NK-92 (cell line): Measurements from ENCODE around the gene SHB.

Source experiments
- DNase-seq: peaks from one replicate; lab custom pipeline; 2025; ENCODE audit not compliant: unreplicated experiment; lab: John Stamatoyannopoulos, UW

The SHB gene

GRCh38 chr9:38043931-38044623, 24.9 kb downstream of the SHB start:
- DNase-seq, result no peak

GRCh38 chr9:38042626-38043357, 26.2 kb downstream of the SHB start:
- DNase-seq, result no peak

GRCh38 chr9:38041564-38042243, 27.3 kb downstream of the SHB start:
- DNase-seq, result no peak

- DNase-seq, result no peak
Measured at GRCh38 chr9:38039907-38040682, 28.9 kb downstream of the SHB start.

GRCh38 chr9:38039090-38039906, 29.7 kb downstream of the SHB start:
- no peak for DNase-seq

- no peak for DNase-seq
Measured at GRCh38 chr9:38038307-38039089, 30.5 kb downstream of the SHB start.

- no peak for DNase-seq
Measured at GRCh38 chr9:38037981-38038306, 31.1 kb downstream of the SHB start.

GRCh38 chr9:38036359-38037084, 32.5 kb downstream of the SHB start:
- DNase-seq, result no peak

- DNase-seq, result no peak
Measured at GRCh38 chr9:38035873-38036272, 33.2 kb downstream of the SHB start.

GRCh38 chr9:38033941-38034340, 35.1 kb downstream of the SHB start:
- no peak for DNase-seq

GRCh38 chr9:38032266-38033110, 36.5 kb downstream of the SHB start:
- no peak for DNase-seq

- DNase-seq, result no peak
Measured at GRCh38 chr9:38031594-38031993, 37.4 kb downstream of the SHB start.

- no peak for DNase-seq
Measured at GRCh38 chr9:38030658-38031057, 38.4 kb downstream of the SHB start.

- DNase-seq, result no peak
Measured at GRCh38 chr9:38029915-38030638, 39.0 kb downstream of the SHB start.

GRCh38 chr9:38027714-38028113, 41.3 kb downstream of the SHB start:
- no peak for DNase-seq

GRCh38 chr9:38026840-38027527, 42.0 kb downstream of the SHB start:
- no peak for DNase-seq
